ENCODE results near the gene PDE8B.

- TF ChIP-seq EP300 (IDR thresholded peaks at IDR 0.05) (no peak), POLR2AphosphoS5 (IDR thresholded peaks at IDR 0.05) (no peak)
These were observed 185.5 kb downstream of the PDE8B start for GRCh38 chr5:77396017-77396416.

Measured in sigmoid colon (tissue), 4 donors.